HG03520 (cell line): ENCODE data around the gene UTP11.

Experiments
- ATAC-seq: cut with Tn5 transposase; IDR thresholded peaks from one replicate; pipeline ENCODE4 v1.9.1; 2021; ENCODE audit warnings: mild to moderate bottlenecking, moderate library complexity; ENCODE audit not compliant: unreplicated experiment

UTP11 gene

GRCh38 chr1:38068220-38068979 is 55.9 kb downstream of the UTP11 start:
- ATAC-seq: no peak

- ATAC-seq: no peak
Measured at GRCh38 chr1:38068980-38069340, 56.4 kb downstream of the UTP11 start.

DNA sequence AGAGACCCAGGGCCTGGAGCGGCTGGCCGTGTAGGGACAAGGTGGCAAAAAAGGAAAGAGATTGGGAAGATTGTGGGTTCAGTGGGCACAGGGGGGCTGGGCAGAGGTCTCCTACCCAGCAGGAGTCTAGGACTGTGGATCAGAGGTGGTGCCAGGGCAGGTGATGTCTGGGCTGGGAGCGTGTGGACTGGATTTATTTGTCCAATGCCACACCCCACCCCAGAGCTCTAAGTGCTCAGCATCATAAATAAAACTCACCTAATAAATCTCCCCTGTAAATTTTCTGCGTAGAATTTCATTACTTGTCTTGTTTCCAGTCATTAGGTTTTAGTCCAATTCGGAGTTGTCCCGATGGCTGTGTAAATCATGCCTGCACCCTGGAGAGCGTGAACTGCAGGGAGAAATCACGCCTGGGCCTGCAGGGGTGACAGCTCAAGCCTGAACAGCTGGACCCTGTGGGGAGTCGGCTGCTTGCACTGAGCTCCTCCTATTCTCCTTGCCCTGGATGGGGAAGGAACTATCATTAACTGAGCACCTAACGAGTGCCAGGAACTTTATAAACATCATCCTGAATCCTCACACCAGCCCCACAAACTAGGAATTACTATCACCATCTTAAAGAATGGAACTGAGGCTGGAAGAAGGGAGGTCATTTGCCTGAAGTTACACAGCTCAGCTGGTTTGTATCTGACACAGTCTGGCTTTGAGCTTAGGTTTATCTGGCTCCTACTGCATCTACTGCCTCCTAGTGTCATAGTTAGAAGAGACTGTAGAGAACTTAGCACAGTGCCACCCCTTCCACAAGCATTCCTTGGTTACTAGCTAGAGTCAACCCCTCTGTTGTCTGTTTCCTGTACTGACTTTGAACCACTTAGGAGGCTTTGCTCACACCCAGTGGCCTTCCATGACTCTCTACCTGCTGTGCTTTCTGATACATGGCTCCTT is 59.0 kb downstream of the UTP11 start:
- no peak for ATAC-seq

DNA sequence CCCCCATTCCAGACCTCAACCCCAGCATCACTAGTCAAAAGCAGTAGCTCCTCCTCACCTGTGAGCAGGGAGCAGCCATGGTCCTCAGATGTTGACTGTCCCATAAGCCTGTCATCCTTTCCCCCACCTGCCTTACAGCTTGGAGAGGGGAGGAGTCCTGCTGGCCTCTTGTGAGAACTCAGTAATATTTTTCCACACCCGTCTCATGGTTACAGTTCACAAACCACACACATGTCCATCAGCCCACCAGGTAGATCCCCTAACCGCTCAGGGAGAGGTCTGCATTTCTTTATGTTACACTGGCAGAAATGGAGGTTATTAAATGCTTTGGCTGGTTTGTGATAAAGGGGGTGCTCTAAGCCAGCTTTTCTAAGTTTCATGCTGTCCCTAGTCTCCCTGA is 60.3 kb downstream of the UTP11 start:
- no peak for ATAC-seq

GRCh38 chr1:38073534-38074301 is 61.2 kb downstream of the UTP11 start:
- ATAC-seq: no peak

DNA sequence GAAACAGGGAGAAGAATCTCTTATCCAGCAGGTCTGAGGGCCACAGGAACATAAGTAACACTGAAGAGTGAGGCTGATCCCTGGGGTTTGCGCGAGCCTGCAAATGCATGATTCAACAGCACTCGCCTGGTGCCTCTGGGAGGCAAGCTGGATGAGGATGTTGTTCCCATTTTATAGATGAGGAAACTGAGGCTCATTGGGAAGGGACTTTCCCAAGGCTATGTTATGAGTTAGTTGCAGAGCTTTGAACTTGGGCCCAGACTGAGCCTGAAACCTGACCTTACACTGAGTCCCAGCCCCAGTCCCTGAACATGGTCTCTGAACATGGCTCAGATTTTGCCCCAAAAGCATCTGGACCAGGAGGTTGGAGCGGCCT is 61.8 kb downstream of the UTP11 start:
- no peak for ATAC-seq
